GM21526 (cell line): ENCODE results near the gene MPHOSPH10.
"Not testable (repeated sequence)": the region's sequence is repeated elsewhere in the genome, so short reads cannot be mapped to it uniquely, and the experiment has no call there.

ENCODE experiments used
- ATAC-seq: cut with Tn5 transposase; IDR thresholded peaks from one replicate; pipeline ENCODE4 v1.9.1; 2021; ENCODE audit warnings: moderate library complexity; ENCODE audit not compliant: unreplicated experiment, low FRiP score

The MPHOSPH10 gene, protein sequence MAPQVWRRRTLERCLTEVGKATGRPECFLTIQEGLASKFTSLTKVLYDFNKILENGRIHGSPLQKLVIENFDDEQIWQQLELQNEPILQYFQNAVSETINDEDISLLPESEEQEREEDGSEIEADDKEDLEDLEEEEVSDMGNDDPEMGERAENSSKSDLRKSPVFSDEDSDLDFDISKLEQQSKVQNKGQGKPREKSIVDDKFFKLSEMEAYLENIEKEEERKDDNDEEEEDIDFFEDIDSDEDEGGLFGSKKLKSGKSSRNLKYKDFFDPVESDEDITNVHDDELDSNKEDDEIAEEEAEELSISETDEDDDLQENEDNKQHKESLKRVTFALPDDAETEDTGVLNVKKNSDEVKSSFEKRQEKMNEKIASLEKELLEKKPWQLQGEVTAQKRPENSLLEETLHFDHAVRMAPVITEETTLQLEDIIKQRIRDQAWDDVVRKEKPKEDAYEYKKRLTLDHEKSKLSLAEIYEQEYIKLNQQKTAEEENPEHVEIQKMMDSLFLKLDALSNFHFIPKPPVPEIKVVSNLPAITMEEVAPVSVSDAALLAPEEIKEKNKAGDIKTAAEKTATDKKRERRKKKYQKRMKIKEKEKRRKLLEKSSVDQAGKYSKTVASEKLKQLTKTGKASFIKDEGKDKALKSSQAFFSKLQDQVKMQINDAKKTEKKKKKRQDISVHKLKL

GRCh38 chr2:71130152-71130904 is at the start of gene MPHOSPH10, which contains the start of gene MCEE:
Gene MPHOSPH10, plus strand, starts transcription at chr2:71130634. Its CDS starts 32 bp downstream, at chr2:71130666.
Gene MCEE, minus strand, starts transcription at chr2:71130229. Its CDS starts 10 bp downstream, at chr2:71130219.
- ATAC-seq, result peak; percentile 92

DNA sequence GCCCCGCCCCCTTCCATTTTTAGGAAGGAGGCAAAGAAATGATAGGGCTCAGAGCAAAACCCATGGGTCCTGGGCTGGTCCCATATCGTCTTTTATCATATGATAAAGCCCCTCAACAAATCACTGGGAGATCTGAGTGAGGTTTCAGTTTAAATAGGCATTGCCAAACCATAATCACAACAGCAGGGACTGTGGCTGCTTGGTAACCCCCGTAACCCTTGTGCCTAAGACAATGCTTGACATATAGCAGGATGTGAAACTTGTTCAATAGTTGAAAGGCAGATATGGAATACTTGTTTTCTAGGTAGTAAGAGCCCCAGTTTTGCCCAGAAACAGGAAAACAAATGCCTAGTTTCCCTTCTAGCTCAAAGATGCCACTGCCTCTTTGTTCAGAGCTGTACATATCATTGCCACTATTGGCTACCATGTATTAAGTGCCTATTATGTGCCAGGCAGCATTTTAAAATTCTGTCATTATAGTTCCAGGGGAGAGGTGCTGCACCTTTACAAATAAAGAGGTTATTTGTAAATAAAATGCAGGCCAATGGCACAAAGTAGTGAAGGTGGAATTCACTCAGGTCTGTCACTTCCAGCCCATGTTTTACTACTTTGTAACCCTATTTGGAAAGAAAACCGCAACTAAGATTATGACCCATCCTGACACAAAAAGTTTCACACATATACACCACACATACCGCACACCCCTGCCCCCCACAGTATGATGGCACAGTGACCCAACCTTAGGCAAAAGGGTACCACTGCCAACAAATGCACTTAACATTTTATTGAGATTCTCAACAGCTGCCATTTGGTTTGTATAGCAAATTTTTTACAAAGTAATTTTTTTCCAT is 47.8 kb upstream of the MPHOSPH10 start:
- no peak for ATAC-seq

- ATAC-seq, result not testable (repeated sequence)
Measured at GRCh38 chr2:71083297-71083696, 47.1 kb upstream of the MPHOSPH10 start.

DNA sequence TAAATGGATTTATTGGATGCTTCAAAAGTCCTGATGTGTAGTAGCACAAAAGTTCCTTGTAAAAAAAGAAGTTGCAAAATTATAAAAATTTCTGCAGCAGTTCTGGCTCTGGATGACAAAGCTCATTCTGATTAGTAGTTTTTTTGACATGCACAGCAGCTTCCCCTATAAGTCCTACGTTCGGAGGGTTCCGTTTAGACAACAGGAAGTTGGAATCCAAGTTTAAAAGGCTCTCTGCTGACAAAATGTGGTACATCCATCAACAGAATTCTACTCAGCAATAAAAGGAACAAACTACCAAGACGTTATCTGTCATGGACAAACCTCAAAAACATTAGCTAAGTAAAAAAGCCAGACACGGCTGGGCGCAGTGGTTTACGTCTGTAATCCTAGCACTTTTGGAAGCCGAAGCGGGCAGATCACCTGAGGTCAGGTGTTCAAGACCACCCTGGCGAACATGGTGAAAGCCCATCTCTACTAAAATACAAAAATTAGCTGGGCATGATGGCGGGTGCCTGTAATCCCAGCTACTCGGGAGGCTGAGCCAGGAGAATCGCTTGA is 46.6 kb upstream of the MPHOSPH10 start:
- ATAC-seq, result not testable (repeated sequence)

DNA sequence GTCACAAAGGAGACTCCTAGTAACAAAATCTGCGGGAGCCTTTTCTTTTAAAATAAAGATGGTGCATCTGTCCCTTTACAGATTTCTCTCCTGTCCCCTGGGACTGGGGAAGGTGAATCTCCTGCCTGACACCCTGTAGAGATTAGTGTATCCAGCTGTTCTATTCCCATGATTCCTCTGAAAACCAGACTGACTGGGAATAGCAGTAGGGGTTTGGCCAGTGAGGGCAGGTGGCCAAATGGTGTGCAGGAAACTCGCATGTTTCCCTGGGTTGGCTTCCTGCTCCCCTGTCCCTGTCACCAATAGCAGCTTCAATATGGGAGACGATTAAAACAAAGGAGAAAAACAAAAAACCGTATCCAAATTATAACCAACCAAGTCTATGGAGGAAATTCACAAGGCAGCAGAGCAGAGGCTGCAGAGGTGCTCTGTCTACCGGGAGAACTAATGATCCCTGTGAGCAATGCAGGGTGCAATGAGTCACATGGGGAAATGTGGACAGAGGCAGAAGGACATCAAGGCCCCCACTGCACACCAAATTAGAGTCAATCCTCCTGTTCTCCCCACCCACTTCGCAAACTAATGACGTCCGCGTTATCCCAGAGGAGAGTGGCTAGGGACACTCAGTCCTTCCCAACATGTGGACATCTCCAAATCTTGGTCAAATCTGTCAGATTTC is 45.0 kb upstream of the MPHOSPH10 start:
- ATAC-seq, result not testable (repeated sequence)

DNA sequence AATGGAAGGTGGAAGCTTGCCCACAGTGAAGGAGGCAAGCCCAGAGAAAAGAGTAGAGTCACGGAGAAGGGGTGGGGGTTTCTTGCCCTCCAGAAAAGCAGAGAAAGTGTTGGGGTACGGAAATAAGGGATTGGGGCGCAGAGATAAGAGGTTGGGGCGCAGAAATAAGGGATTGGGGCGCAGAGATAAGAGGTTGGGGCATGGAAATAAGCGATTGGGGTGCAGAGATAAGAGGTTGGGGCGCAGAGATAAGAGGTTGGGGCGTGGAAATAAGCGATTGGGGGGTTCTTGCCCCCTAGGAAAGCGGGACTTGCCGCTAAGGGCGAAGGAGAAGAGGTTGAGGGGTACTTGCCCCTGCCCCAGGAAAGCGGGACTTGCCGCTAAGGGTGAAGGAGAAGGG is 41.0 kb upstream of the MPHOSPH10 start:
- not testable (repeated sequence) for ATAC-seq

DNA sequence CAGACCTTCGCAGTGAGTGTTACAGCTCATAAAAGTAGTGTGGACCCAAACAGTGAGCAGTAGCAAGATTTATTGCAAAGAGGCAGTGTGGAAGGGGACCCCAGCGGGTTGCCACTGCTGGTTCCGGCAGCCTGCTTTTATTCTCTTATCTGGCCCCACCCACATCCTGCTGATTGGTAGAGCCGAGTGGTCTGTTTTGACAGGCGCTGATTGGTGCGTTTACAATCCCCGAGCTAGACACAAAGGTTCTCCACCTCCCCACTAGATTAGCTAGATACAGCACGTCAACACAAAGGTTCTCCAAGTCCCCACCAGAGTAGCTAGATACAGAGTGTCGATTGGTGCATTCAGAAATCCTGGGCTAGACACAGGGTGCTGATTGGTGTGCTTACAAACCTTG is 38.6 kb upstream of the MPHOSPH10 start:
- not testable (repeated sequence) for ATAC-seq

- ATAC-seq, result not testable (repeated sequence)
Measured at GRCh38 chr2:71092491-71093260, 37.8 kb upstream of the MPHOSPH10 start.

DNA sequence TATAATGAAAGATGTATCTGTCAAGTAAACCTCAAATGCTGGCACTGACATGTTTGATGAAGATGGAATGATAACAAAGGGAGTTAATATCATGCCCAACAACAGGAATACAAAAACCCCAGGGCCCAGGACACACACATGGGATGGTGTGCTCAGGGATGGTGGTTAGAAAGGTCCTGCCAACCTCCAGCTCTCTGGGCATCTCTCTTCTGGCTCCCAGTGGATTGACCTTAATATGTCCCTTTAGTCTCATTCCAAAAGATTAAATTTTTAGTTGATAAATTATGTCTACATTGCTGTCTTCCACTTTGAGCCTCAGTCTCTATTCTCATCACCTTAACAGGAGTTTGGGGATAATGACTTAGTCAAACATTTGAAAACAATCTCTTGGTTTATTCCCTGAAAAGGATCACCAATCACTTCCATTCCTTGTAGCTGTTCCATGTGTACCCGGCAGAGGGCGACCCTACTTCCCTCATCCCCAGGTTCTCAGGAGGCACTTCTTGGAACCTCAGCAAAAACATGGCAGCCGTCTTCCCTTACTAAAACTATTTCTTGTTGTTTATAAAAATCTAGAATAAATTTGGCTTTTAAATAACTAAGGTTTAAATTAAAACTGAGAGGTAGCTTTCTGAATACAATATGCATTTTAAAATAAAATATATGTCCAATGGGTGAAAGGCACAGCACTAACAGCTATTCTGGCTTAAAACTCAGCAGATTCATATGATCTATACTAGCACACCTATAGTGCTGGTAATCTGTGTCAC is 30.1 kb upstream of the MPHOSPH10 start:
- ATAC-seq, result no peak

DNA sequence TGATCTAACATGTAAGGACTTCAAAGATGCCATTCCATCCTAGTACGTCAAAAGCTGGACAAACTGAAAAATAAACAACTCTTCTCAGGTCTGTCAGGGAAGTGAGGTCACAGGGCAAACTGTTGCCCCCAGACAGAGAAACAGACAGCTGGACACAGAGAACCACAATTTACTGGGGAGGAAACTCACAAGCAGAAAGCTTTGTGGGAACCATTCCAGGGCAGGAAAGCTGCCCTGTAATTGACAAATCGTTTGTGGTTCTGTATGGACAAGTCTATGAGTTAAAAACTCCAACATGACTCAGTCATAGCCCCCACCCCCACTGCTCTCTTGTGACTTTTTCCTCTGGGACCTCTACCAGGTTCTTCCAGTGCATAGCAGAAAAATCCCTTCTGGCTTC is 28.8 kb upstream of the MPHOSPH10 start:
- ATAC-seq, result no peak

GRCh38 chr2:71102981-71103681 is 27.3 kb upstream of the MPHOSPH10 start:
- ATAC-seq, result no peak

DNA sequence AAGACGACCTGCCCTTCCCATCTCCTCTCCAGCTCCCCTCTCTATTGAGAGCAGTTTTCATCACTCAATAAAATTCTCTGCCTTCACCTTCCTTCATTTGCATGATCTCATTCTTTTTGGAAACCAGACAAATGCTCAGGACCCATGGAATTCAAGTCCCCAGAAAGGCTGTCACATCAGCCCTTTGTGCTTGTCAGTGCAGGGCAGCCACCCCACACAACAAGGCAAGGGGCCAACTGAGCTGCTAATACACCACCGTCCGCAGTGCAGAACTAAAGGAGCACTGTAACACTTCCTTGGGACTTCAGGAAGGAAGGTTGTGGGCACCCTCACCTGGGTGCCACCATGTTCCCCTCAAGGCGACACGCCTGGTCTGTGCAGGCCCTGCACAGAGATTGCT is 26.6 kb upstream of the MPHOSPH10 start:
- no peak for ATAC-seq

DNA sequence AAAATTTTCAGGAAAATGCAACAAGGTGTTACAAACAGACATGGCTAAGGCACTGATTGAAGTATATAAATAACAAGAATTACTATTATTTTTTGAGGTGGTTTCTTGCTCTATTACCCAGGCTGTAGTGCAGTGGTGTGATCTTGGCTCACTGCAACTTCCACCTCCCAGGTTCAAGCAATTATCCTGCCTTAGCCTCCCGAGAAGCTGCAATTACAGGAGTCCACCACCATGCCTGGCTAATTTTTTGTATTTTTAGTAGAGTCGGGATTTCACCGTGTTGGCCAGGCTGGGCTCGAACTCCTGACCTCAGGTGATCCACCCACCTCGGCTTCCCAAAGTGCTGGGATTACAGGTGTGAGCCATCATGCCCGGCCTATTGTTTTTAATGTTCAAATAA is 24.0 kb upstream of the MPHOSPH10 start:
- ATAC-seq, result not testable (repeated sequence)

GRCh38 chr2:71108091-71108490 is 22.3 kb upstream of the MPHOSPH10 start:
- ATAC-seq, result no peak

DNA sequence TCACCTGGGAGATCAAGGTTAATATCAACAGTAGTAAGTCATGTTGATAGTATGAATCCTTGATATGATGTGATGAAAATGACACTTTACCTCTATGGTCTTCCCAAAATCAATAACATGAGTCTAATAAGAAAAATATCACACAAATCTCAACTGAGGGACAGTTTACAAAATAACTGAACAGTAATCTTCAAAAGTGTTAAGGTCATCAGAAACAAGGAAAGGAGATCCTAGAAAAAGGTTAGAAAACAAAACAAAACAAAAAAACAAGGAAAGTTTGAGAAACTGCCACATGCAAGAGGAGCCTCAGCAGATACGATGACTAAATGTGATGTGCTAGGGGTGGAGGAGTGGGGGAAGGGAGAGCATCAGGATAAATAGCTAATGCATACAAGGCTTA is 16.6 kb upstream of the MPHOSPH10 start:
- no peak for ATAC-seq

DNA sequence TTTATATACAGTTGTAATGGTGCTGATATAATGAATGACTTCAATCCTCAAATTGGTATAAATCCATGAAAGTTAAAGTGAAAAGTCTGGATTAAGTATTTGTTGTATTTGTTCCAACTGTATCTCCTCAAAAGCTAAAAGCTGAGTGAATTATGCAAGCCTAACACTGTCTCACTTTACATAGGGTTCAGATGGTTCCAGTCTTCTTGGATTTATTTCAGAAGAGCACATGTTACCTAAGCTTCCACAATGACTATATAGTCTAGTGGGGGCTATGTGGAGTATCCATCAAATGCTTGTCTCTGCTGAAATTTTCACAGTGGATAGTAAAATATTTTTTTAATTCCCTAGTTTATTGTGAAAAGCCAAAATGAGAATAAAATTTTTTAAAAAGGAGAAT is 13.4 kb upstream of the MPHOSPH10 start:
- no peak for ATAC-seq

GRCh38 chr2:71120195-71120594 is 10.2 kb upstream of the MPHOSPH10 start:
- ATAC-seq, result no peak
